ENCODE measurements around the gene RGS10. TPM values are rescaled to one million over a fixed set of nuclear protein-coding genes. Genes with fewer than 3 reads are reported as not detected.

The RGS10 gene
- total RNA-seq, 2 experiments from 2014 or later, result 103 to 113 TPM

DNA sequence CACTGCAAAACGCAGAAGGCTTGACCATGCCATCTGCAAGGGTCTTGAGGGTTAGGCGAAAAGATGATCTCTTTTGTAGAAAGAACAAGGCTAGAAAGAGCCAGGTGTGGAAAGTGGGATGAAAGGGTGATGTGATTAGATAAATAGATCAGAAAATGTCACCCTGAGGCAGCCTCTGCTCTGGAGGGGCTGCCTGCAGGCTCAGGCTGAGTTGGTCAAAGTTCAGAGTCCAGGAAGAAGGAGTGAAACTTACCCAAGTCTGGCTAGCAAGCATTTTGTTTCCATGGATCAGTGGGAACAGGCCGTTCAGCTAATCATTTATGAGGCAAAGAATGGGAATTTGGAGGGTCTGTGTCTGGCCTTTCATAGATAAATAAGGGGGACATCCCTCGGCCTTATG lies 79.7 kb downstream of the RGS10 start:
- ATAC-seq (no peak), DNase-seq (no peak)
- H3K27me3 Mint-ChIP-seq, result peaks cover 2% of the 10 kb centered on the region
- CTCF ChIA-PET, result no interaction called here
- peaks cover 27% of the 10 kb centered on the region for H3K4me1 Mint-ChIP-seq
- H3K9me3 Mint-ChIP-seq (ENCODE audit: low read depth), result peaks cover 6% of the 10 kb centered on the region
- H3K36me3 Mint-ChIP-seq, result peaks cover 9% of the 10 kb centered on the region
- H3K27ac Mint-ChIP-seq, result no peak overlapping the region
- no peak overlapping the region for H3K4me3 Mint-ChIP-seq

DNA sequence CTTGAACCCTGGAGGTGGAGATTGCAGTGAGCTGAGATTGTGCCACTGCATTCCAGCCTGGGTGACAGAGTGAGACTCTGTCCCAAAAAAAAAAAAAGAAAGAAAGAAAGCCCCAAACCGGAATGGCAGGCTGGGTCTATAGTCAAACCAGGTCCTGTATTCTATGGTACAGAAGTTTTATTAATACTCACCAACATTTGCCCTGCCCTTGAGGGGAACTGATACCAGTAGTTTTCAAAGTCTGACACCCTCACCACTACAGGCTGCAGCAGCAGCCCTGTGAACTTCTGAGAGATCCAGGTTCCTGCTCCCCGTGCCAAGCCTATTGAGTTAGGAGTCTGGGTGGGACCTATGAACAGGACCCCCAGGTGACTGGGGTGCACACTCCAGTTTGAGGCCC lies 80.6 kb downstream of the RGS10 start:
- H3K4me1 Mint-ChIP-seq, result peaks cover 25% of the 10 kb centered on the region
- H3K36me3 Mint-ChIP-seq, result peaks cover 9% of the 10 kb centered on the region
- H3K9me3 Mint-ChIP-seq (ENCODE audit: low read depth), result peaks cover 6% of the 10 kb centered on the region
- CTCF ChIA-PET, result no interaction called here
- peaks cover 2% of the 10 kb centered on the region for H3K27me3 Mint-ChIP-seq
- DNase-seq (no peak), ATAC-seq (no peak)
- no peak overlapping the region for H3K27ac Mint-ChIP-seq
- H3K4me3 Mint-ChIP-seq, result no peak overlapping the region

- ATAC-seq, result no peak
- H3K36me3 Mint-ChIP-seq, result peaks cover 9% of the 10 kb centered on the region
- H3K4me1 Mint-ChIP-seq, result peaks cover 20% of the 10 kb centered on the region
- H3K4me3 Mint-ChIP-seq, result no peak overlapping the region
- H3K9me3 Mint-ChIP-seq (ENCODE audit: low read depth), result peaks cover 6% of the 10 kb centered on the region
- CTCF ChIA-PET, result interaction anchor here (0.9 to 3.1 kb wide), 2 partner anchors 15 to 28 kb away, joined by 4 to 10 read pairs; no protein-coding TSS in a partner anchor
- no peak overlapping the region for H3K27ac Mint-ChIP-seq
- DNase-seq, result no peak
- peaks cover 2% of the 10 kb centered on the region for H3K27me3 Mint-ChIP-seq
Observed at GRCh38 chr10:119461380-119461779, 81.1 kb downstream of the RGS10 start.

DNA sequence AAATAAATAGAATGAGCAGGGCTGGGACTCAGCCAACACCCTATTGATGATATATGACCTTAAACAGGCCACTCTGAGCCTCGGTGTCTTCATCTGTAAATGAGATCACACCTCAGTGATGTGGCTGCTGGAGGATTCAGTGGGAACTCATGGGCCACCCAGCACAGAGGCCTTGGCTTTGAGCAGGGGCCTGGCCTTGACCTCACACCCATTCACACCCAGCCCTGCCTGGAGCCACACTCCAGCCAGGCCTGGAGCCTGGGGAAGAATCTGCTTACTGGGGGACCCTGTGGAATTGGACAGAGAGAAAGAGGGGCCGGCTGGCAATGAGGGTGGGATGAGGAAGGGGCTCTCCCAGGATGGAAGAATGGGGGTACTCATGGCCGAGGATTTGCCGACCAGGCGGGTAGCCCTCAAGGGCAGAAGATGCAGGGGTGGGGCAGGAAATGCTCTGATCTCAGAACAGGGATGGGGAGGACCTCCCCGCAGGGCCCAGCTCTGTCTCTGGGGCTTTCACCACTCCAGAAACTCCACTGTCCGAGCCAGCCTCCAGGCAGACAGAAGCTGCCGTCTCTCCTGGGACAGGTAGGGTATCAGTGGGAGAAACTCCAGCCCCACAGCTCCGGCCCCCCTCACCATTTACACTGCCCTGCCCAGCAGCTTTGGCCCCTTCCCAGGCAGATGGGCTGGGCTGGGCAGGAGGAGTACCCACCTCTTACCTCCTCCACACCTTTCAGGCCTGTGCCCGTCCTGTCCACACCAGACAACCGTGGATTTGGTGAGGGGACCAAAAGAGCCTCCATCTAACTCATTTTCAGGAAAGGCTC lies 81.9 kb downstream of the RGS10 start:
- H3K4me3 Mint-ChIP-seq, result no peak overlapping the region
- peaks cover 6% of the 10 kb centered on the region for H3K9me3 Mint-ChIP-seq (ENCODE audit: low read depth)
- H3K4me1 Mint-ChIP-seq, result peaks cover 12% of the 10 kb centered on the region
- DNase-seq (no peak), ATAC-seq (no peak)
- H3K27ac Mint-ChIP-seq, result no peak overlapping the region
- peaks cover 2% of the 10 kb centered on the region for H3K27me3 Mint-ChIP-seq
- CTCF ChIA-PET, result interaction anchor here (0.6 to 3.1 kb wide), 3 partner anchors 15 to 38 kb away, joined by 3 to 10 read pairs (median 4); no protein-coding TSS in a partner anchor
- peaks cover 9% of the 10 kb centered on the region for H3K36me3 Mint-ChIP-seq

GRCh38 chr10:119459681-119460340 lies 82.7 kb downstream of the RGS10 start:
- peaks cover 7% of the 10 kb centered on the region for H3K4me1 Mint-ChIP-seq
- no peak overlapping the region for H3K27ac Mint-ChIP-seq
- ATAC-seq (no peak), DNase-seq (no peak)
- peaks cover 2% of the 10 kb centered on the region for H3K27me3 Mint-ChIP-seq
- no peak overlapping the region for H3K4me3 Mint-ChIP-seq
- H3K9me3 Mint-ChIP-seq (ENCODE audit: low read depth), result peaks cover 6% of the 10 kb centered on the region
- CTCF ChIA-PET, result interaction anchor here (1.1 to 3.1 kb wide), 2 partner anchors 14 to 28 kb away, joined by 4 to 10 read pairs; no protein-coding TSS in a partner anchor
- H3K36me3 Mint-ChIP-seq, result peaks cover 9% of the 10 kb centered on the region

GRCh38 chr10:119457966-119458766 lies 84.4 kb downstream of the RGS10 start:
- Mint-ChIP-seq H3K27ac (no peak overlapping the region), H3K4me3 (no peak overlapping the region), H3K9me3 (ENCODE audit: low read depth) (peaks cover 5% of the 10 kb centered on the region), H3K36me3 (peaks cover 5% of the 10 kb centered on the region), H3K27me3 (peaks cover 2% of the 10 kb centered on the region), H3K4me1 (peaks cover 7% of the 10 kb centered on the region)
- no peak for ATAC-seq
- DNase-seq, result no peak
- CTCF ChIA-PET, result interaction anchor here (0.8 to 3.1 kb wide), 4 partner anchors 12 to 259 kb away, joined by 3 to 10 read pairs (median 6); no protein-coding TSS in a partner anchor

DNA sequence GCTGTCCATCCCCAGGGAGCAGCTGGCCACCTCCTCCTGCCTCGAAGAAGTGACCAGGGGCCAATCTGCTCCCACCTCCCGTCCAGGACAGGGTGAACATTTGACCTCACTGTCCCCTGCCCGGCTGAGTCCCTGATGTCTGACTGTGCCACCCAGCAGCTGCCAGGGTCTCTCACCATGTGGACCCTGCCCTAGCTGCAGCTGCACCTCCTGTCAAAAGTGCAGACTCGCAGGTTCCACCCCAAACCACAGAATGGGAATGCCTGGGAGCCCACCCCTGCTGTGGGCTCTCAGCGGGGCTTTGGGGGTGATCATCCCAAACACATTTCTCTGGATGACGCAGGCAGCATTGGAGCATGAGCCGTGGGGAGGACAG lies 86.1 kb downstream of the RGS10 start:
- Mint-ChIP-seq H3K9me3 (ENCODE audit: low read depth) (no peaks in the 10 kb centered on the region), H3K27me3 (no peaks in the 10 kb centered on the region), H3K4me1 (peaks cover 5% of the 10 kb centered on the region), H3K27ac (no peak overlapping the region), H3K4me3 (no peak overlapping the region), H3K36me3 (no peaks in the 10 kb centered on the region)
- no peak for ATAC-seq
- no peak for DNase-seq
- CTCF ChIA-PET, result interaction anchor here (0.9 to 2.4 kb wide), 4 partner anchors 33 to 257 kb away, joined by 3 to 7 read pairs (median 3); no protein-coding TSS in a partner anchor

DNA sequence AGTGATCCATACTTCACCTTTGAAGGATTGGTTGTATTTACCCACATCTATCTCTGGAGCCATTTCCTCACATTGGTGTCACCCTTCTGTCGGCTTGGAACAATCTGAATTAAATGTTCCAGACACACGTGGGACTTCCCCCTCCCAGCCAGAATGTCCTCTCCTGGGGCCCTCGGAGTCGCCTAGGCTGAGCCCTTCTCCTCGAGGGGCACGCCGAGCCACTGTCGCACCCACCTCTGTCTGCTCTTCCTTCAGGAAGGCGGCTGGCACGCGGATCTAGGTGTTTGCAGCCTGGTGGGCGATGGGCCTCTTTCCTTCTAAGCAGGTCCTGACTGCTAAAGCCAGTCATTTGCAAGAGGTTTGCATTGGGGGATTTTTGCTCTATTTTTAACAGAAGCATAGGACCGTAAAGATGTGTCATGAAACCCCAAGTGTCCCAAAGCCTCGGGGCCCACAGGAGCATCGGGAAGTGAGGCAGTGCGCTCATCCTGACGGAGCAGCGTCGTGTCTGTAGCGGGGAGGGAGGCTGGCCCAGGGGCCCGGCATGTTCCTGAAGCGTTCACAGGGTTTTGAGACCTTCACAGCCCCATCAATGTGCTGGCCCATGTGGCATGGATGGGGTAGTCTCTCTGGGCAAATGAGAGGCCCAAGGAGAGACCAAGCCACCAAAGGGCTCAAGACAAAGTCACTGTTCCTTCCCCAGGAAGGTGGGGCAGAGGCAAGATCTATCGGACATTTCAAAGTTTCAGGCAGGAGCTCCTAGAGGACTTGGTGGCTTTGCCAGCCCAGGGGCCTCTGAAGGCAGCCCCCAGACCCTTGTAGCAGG lies 86.7 kb downstream of the RGS10 start:
- DNase-seq (no peak), ATAC-seq (no peak)
- no peaks in the 10 kb centered on the region for H3K9me3 Mint-ChIP-seq (ENCODE audit: low read depth)
- H3K4me1 Mint-ChIP-seq, result peaks cover 2% of the 10 kb centered on the region
- H3K27ac Mint-ChIP-seq, result no peak overlapping the region
- CTCF ChIA-PET, result interaction anchor here (1.3 kb wide), 1 partner anchor 88 kb away, joined by 3 read pairs; no protein-coding TSS in a partner anchor
- no peak overlapping the region for H3K4me3 Mint-ChIP-seq
- H3K36me3 Mint-ChIP-seq, result no peaks in the 10 kb centered on the region
- no peaks in the 10 kb centered on the region for H3K27me3 Mint-ChIP-seq

DNA sequence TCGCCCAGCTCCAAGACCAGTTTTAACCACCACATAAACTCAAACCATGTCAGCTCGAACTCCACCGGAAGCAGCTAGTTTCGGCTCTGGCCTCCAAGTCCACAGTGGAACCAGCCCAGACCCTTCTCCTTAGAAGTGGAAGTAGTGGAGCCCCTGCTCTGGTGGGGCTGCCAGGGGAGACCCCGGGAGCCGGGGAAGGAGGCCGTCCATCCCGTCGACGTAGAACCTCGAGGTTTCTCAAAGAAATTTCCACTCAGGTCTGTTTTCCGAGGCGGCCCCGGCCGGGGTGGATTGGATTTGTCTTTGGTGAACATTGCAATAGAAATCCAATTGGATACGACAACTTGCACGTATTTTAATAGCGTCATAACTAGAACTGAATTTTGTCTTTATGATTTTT lies 87.5 kb downstream of the RGS10 start:
- H3K27me3 Mint-ChIP-seq, result no peaks in the 10 kb centered on the region
- no peak overlapping the region for H3K4me3 Mint-ChIP-seq
- H3K9me3 Mint-ChIP-seq (ENCODE audit: low read depth), result no peaks in the 10 kb centered on the region
- DNase-seq (no peak), ATAC-seq (no peak)
- H3K4me1 Mint-ChIP-seq, result peaks cover under 1% of the 10 kb centered on the region
- CTCF ChIA-PET, result no interaction called here
- H3K27ac Mint-ChIP-seq, result no peak overlapping the region
- no peaks in the 10 kb centered on the region for H3K36me3 Mint-ChIP-seq

- no peak for DNase-seq
- H3K27me3 Mint-ChIP-seq, result no peaks in the 10 kb centered on the region
- no peaks in the 10 kb centered on the region for H3K36me3 Mint-ChIP-seq
- ATAC-seq, result no peak
- H3K9me3 Mint-ChIP-seq (ENCODE audit: low read depth), result no peaks in the 10 kb centered on the region
- H3K27ac Mint-ChIP-seq, result no peak overlapping the region
- H3K4me1 Mint-ChIP-seq, result peaks cover 3% of the 10 kb centered on the region
- no peak overlapping the region for H3K4me3 Mint-ChIP-seq
- CTCF ChIA-PET, result no interaction called here
Observed at GRCh38 chr10:119454316-119454715, 88.2 kb downstream of the RGS10 start.

DNA sequence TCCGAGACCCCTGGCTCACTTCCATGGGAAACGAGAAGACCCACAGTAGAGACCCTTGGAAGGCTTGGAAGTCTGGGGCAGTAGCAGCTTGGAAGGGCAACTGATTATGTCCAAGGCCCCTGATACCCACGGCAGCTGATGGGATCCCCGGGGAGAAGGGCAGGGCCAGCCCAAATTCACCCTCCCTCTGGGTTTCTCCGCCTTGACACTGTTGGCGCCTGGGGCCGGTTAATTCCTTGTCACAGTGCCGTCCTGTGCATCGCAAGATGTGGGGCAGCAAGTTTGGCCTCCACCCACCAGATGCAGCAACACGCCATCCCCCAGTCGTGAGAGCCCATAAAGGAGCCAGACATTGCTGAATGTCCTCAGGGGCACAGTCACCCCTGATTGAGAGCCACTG lies 89.2 kb downstream of the RGS10 start:
- H3K4me1 Mint-ChIP-seq, result peaks cover 3% of the 10 kb centered on the region
- no peaks in the 10 kb centered on the region for H3K27me3 Mint-ChIP-seq
- H3K4me3 Mint-ChIP-seq, result no peak overlapping the region
- H3K9me3 Mint-ChIP-seq (ENCODE audit: low read depth), result no peaks in the 10 kb centered on the region
- no peaks in the 10 kb centered on the region for H3K36me3 Mint-ChIP-seq
- CTCF ChIA-PET, result no interaction called here
- H3K27ac Mint-ChIP-seq, result no peak overlapping the region
- ATAC-seq (no peak), DNase-seq (no peak)

GRCh38 chr10:119452396-119452795 lies 90.1 kb downstream of the RGS10 start:
- Mint-ChIP-seq H3K4me3 (no peak overlapping the region), H3K4me1 (peaks cover 3% of the 10 kb centered on the region), H3K9me3 (ENCODE audit: low read depth) (no peaks in the 10 kb centered on the region), H3K27me3 (no peaks in the 10 kb centered on the region), H3K27ac (no peak overlapping the region), H3K36me3 (no peaks in the 10 kb centered on the region)
- ATAC-seq (no peak), DNase-seq (no peak)
- CTCF ChIA-PET, result interaction anchor here (0.9 to 1.0 kb wide), 2 partner anchors 91 to 246 kb away, joined by 3 to 5 read pairs; no protein-coding TSS in a partner anchor

Data from activated CD8-positive, alpha-beta memory T cell treated with anti-CD3 and anti-CD28 coated beads, Interleukin-2, amount 10 ng/mL, durations not matched to agents 7 days and 5 days (primary cell).